ENCODE measurements around the gene NMNAT1.

DNA sequence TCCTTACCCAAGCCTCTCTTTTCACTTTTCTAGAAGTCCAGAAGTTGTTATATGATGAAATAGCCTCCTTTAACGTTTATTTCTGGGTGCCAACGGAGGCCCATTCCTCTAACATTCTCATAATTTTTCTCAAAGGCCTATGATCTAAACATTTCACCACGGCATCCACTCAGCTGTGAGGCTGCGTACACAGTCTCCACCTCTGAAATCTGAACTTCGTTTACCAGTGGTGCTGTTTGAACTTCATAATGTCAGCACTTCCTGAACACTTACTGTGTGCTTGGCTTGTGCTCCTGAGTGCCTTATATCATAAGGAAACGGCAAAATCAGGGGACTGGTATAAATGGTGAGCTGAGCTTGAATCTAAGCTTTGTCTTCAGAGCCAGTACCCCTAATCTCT is 41.7 kb downstream of the NMNAT1 start:
- no peak for TF ChIP-seq POLR2AphosphoS5 (IDR thresholded peaks at IDR 0.05; ENCODE audit: insufficient read depth in 1 of 2, low read depth in 1 of 2)
- TF ChIP-seq, protein P1, sequence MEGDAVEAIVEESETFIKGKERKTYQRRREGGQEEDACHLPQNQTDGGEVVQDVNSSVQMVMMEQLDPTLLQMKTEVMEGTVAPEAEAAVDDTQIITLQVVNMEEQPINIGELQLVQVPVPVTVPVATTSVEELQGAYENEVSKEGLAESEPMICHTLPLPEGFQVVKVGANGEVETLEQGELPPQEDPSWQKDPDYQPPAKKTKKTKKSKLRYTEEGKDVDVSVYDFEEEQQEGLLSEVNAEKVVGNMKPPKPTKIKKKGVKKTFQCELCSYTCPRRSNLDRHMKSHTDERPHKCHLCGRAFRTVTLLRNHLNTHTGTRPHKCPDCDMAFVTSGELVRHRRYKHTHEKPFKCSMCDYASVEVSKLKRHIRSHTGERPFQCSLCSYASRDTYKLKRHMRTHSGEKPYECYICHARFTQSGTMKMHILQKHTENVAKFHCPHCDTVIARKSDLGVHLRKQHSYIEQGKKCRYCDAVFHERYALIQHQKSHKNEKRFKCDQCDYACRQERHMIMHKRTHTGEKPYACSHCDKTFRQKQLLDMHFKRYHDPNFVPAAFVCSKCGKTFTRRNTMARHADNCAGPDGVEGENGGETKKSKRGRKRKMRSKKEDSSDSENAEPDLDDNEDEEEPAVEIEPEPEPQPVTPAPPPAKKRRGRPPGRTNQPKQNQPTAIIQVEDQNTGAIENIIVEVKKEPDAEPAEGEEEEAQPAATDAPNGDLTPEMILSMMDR (IDR thresholded peaks at IDR 0.05), result no peak
- no peak for TF ChIP-seq POLR2A (IDR thresholded peaks at IDR 0.05)

All from vagina (tissue), 2 donors.